ENCODE results near the gene PHLPP1.
A peak's percentile ranks its signal among the peaks of the same experiment; 100 is the strongest.

PHLPP1 gene

GRCh38 chr18:62781893-62782292, 66.6 kb downstream of the PHLPP1 start:
- no peak overlapping the region for H3K4me3 ChIP-seq (ENCODE audit: low read depth, low read length)
- DNase-seq (ENCODE audit: low read depth): no peak
- no peak for TF ChIP-seq CTCF (IDR thresholded peaks at IDR 0.05; ENCODE audit: insufficient read depth, low read depth, low read length, missing control alignments)

GRCh38 chr18:62784338-62784965, 69.1 kb downstream of the PHLPP1 start:
- peak overlapping the region; percentile 14; the same call in 1 of the 2 replicates for H3K4me3 ChIP-seq (ENCODE audit: low read depth, low read length)
- DNase-seq (ENCODE audit: low read depth): peak; percentile 48
- TF ChIP-seq CTCF (IDR thresholded peaks at IDR 0.05; ENCODE audit: insufficient read depth, low read depth, low read length, missing control alignments): no peak

GRCh38 chr18:62784966-62785413, 69.6 kb downstream of the PHLPP1 start:
- DNase-seq (ENCODE audit: low read depth): no peak
- TF ChIP-seq CTCF (IDR thresholded peaks at IDR 0.05; ENCODE audit: insufficient read depth, low read depth, low read length, missing control alignments): no peak
- H3K4me3 ChIP-seq (ENCODE audit: low read depth, low read length): peak overlapping the region; percentile 14; the same call in 1 of the 2 replicates

- no peak for TF ChIP-seq CTCF (IDR thresholded peaks at IDR 0.05; ENCODE audit: insufficient read depth, low read depth, low read length, missing control alignments)
- no peak overlapping the region for H3K4me3 ChIP-seq (ENCODE audit: low read depth, low read length)
- no peak for DNase-seq (ENCODE audit: low read depth)
Observed at GRCh38 chr18:62786689-62787088, 71.3 kb downstream of the PHLPP1 start.

GRCh38 chr18:62788111-62788510, 72.8 kb downstream of the PHLPP1 start:
- TF ChIP-seq CTCF (IDR thresholded peaks at IDR 0.05; ENCODE audit: insufficient read depth, low read depth, low read length, missing control alignments): no peak
- H3K4me3 ChIP-seq (ENCODE audit: low read depth, low read length): no peak overlapping the region
- DNase-seq (ENCODE audit: low read depth): no peak

- no peak for DNase-seq (ENCODE audit: low read depth)
- no peak for TF ChIP-seq CTCF (IDR thresholded peaks at IDR 0.05; ENCODE audit: insufficient read depth, low read depth, low read length, missing control alignments)
- H3K4me3 ChIP-seq (ENCODE audit: low read depth, low read length): no peak overlapping the region
Observed at GRCh38 chr18:62788876-62789275, 73.5 kb downstream of the PHLPP1 start.

Measured in GM12865 (cell line).